ENCODE data around the gene NTM.
A peak's percentile ranks its signal among the peaks of the same experiment; 100 is the strongest.

Gene NTM

DNA sequence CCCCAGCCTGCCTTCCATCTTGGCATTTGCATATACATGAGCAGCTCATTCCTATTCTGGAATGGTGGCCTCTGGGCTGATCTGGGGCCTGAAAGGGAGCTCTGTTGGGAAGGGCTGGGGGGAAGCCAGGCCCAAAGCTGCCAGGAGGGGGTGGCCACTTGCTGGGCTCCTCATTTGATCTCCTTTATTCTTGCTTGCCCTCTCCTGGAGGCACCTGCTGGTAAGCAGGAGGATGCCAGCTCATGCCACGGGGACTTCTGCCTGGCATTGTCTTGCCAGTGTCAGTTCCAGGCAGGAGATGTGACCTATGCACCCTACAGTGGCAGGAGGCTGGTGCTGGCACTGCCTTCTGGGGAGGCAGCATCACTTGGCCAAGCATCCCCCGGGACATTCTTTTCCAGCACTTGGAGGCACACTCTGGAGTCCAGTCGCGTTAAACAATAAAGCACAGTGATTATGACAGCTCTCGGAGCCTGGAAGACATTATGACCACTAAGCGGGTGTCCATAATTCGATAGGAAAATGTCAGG, 128.3 kb downstream of the NTM start:
- TF ChIP-seq POLR2AphosphoS5 (IDR thresholded peaks at IDR 0.05; ENCODE audit: low read depth, low read length), result no peak
- no peak for TF ChIP-seq POU2F2 (IDR thresholded peaks at IDR 0.05; ENCODE audit: low read depth, low read length)
- no peak for TF ChIP-seq PAX5 (IDR thresholded peaks at IDR 0.05; ENCODE audit: insufficient read depth, low read length, severe bottlenecking)
- DNase-seq (ENCODE audit: insufficient read length, low spot score) (no peak), FAIRE-seq (no peak)

DNA sequence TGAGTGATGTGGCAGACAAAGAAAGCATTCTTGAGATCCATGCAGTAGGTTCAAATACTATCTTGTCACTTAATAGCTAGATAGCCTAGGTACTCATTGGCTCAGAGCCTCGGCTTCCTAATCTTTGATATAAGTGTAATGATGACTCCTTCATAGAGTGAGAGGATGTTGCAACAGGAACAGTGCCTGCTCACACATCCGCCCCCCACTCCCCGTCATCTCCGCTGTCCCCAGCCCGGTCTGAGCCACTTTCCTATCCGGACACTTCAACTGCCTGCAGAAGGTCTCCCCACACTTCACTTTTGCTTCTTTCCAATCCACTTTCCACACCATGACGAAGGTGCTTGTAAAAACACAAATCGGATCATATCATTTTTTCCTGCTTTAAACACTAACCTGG, 128.8 kb downstream of the NTM start:
- DNase-seq (ENCODE audit: insufficient read length, low spot score) (no peak), FAIRE-seq (no peak)
- TF ChIP-seq POLR2A (IDR thresholded peaks at IDR 0.05; ENCODE audit: low read depth, low read length) (no peak), TAF1 (IDR thresholded peaks at IDR 0.05; ENCODE audit: low read depth, low read length) (no peak), POLR2AphosphoS5 (IDR thresholded peaks at IDR 0.05; ENCODE audit: low read depth, low read length) (no peak), POU2F2 (IDR thresholded peaks at IDR 0.05; ENCODE audit: low read depth, low read length) (no peak), SPI1 (IDR thresholded peaks at IDR 0.05; ENCODE audit: low read depth, low read length) (no peak), PAX5 (IDR thresholded peaks at IDR 0.05; ENCODE audit: insufficient read depth, low read length, severe bottlenecking) (no peak)

DNA sequence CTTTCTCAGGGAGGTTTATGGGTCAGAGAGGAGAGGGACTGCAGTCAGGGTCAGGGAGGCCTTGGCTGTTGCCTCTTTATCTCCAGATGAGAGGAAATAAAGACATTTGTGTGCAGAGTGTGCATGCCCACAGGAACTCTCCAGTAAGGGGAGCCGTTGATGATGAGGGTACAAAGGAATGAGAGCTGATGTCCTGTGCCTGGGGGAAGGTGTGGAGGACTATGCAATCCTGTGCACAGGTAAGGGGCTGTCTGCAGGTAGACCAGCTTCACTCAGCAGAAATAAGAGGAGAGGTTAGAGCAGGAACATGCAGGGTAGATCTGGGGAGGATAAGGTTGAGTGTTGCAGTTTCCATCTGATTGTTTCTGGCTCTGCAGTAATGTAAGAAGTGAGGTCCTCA, 132.6 kb downstream of the NTM start:
- TF ChIP-seq POLR2A (IDR thresholded peaks at IDR 0.05; ENCODE audit: low read depth, low read length), result no peak
- no peak for TF ChIP-seq SPI1 (IDR thresholded peaks at IDR 0.05; ENCODE audit: low read depth, low read length)
- no peak for TF ChIP-seq POU2F2 (IDR thresholded peaks at IDR 0.05; ENCODE audit: low read depth, low read length)
- no peak for TF ChIP-seq POLR2AphosphoS5 (IDR thresholded peaks at IDR 0.05; ENCODE audit: low read depth, low read length)
- TF ChIP-seq PAX5 (IDR thresholded peaks at IDR 0.05; ENCODE audit: insufficient read depth, low read length, severe bottlenecking), result no peak
- no peak for TF ChIP-seq TAF1 (IDR thresholded peaks at IDR 0.05; ENCODE audit: low read depth, low read length)
- no peak for FAIRE-seq
- DNase-seq (ENCODE audit: insufficient read length, low spot score), result no peak

DNA sequence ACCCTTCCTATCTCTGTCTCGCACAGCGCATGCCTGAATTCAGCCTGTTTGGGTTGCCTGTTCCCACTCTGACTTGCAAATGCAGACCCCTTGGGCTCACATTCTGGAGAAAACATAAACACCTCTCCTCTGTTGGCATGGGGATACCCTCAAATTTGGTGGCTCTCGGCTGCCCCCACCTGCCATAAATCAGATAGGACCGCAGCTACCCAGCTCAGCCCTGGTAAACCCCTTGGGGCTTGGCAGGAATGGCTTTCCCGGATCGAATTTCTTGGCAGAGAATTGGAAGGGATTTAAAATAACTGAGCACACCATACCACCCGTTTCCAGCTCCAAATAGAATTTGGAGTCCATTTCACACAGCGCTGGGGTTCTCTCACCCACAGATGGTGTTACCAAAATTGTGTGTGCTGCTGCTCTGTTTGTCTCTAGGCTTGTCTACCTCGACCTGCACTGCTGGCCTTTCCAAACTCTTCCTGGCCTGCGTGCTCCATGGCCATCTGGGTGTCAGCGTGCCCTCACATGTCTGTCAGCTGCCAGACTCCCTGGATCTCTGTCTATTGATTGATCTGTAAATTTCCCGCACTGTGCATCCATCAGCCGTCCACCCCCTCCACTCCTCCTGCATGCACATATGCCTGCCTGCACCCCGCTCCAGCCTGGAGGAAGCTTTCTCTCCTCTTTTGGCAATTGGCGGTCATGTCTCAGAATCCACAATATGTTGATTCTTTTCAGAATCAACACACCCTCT, 134.0 kb downstream of the NTM start:
- no peak for TF ChIP-seq SPI1 (IDR thresholded peaks at IDR 0.05; ENCODE audit: low read depth, low read length)
- TF ChIP-seq TAF1 (IDR thresholded peaks at IDR 0.05; ENCODE audit: low read depth, low read length), result no peak
- TF ChIP-seq POLR2A (IDR thresholded peaks at IDR 0.05; ENCODE audit: low read depth, low read length), result no peak
- TF ChIP-seq POU2F2 (IDR thresholded peaks at IDR 0.05; ENCODE audit: low read depth, low read length), result no peak
- TF ChIP-seq POLR2AphosphoS5 (IDR thresholded peaks at IDR 0.05; ENCODE audit: low read depth, low read length), result no peak
- no peak for TF ChIP-seq PAX5 (IDR thresholded peaks at IDR 0.05; ENCODE audit: insufficient read depth, low read length, severe bottlenecking)
- FAIRE-seq (no peak), DNase-seq (ENCODE audit: insufficient read length, low spot score) (no peak)

DNA sequence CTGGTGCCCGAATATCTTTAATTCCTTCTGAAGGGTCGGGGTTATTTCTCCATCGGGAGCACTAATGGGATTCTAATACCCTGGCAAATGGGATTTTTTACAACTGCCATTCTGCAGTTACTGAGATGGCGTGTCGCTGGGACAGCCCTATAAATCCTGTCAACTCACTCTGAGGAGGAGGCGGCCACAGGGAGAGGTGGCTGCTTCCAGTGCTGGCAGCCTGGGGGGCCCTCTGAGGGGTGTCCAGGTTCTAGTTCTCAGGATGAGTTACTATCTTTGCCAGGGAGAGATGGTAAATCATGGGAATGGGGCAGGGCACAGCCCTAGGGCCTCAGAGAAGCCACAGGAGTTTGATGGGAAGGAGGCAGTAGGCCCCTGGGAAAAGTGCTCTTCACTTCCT, 135.9 kb downstream of the NTM start:
- DNase-seq (ENCODE audit: insufficient read length, low spot score) (no peak), FAIRE-seq (no peak)
- no peak for TF ChIP-seq PAX5 (IDR thresholded peaks at IDR 0.05; ENCODE audit: insufficient read depth, low read length, severe bottlenecking)
- TF ChIP-seq POLR2AphosphoS5 (IDR thresholded peaks at IDR 0.05; ENCODE audit: low read depth, low read length), result no peak
- no peak for TF ChIP-seq POU2F2 (IDR thresholded peaks at IDR 0.05; ENCODE audit: low read depth, low read length)
- TF ChIP-seq POLR2A (IDR thresholded peaks at IDR 0.05; ENCODE audit: low read depth, low read length), result no peak
- TF ChIP-seq SPI1 (IDR thresholded peaks at IDR 0.05; ENCODE audit: low read depth, low read length), result no peak
- no peak for TF ChIP-seq TAF1 (IDR thresholded peaks at IDR 0.05; ENCODE audit: low read depth, low read length)

DNA sequence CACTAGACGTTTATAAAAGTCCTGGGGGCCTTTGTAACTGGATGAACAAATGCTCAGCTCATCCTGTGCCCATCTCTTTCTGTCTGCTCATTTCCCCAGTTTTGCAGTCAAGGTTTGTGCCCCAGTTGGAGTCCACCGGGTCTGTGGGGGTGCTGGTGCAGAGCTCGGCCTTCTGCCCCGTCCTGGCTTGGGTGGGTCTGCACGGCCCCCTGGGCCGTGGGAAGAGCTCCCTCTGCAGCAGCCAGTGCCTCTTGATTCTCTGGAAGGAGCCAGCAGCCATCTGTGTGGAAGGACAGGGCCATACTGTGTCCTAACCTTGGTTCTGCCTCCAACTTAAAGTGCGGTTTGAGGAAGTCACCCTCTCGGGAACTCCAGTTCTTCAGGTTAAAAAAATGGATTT, 140.2 kb downstream of the NTM start:
- FAIRE-seq (no peak), DNase-seq (ENCODE audit: insufficient read length, low spot score) (no peak)
- TF ChIP-seq PAX5 (IDR thresholded peaks at IDR 0.05; ENCODE audit: insufficient read depth, low read length, severe bottlenecking) (no peak), POU2F2 (IDR thresholded peaks at IDR 0.05; ENCODE audit: low read depth, low read length) (no peak), TAF1 (IDR thresholded peaks at IDR 0.05; ENCODE audit: low read depth, low read length) (no peak), POLR2AphosphoS5 (IDR thresholded peaks at IDR 0.05; ENCODE audit: low read depth, low read length) (no peak), SPI1 (IDR thresholded peaks at IDR 0.05; ENCODE audit: low read depth, low read length) (no peak), POLR2A (IDR thresholded peaks at IDR 0.05; ENCODE audit: low read depth, low read length) (no peak)

DNA sequence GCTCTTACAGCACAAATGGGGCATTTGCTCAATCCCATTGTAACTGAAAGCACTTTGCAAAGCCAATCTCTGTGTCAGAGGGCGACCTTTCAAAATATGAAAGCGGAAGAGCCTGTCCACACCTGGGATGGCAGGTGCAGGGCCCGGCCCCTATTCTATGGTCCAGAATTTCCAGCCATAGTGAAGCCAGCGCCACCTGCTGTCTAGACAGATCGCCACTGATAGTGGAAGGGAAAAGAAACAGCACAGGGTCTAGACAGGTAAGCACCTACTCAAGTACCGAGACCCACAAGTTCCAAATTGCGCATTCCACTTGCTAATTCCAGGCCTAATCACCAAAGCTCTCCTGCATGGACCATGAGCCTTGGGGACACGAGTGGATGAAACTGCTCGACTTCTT, 141.4 kb downstream of the NTM start:
- peak; percentile 44 for DNase-seq (ENCODE audit: insufficient read length, low spot score)
- FAIRE-seq, result peak; percentile 41
- no peak for TF ChIP-seq POLR2A (IDR thresholded peaks at IDR 0.05; ENCODE audit: low read depth, low read length)
- TF ChIP-seq POLR2AphosphoS5 (IDR thresholded peaks at IDR 0.05; ENCODE audit: low read depth, low read length), result no peak
- no peak for TF ChIP-seq POU2F2 (IDR thresholded peaks at IDR 0.05; ENCODE audit: low read depth, low read length)
- no peak for TF ChIP-seq TAF1 (IDR thresholded peaks at IDR 0.05; ENCODE audit: low read depth, low read length)
- TF ChIP-seq PAX5 (IDR thresholded peaks at IDR 0.05; ENCODE audit: insufficient read depth, low read length, severe bottlenecking), result no peak
- TF ChIP-seq SPI1 (IDR thresholded peaks at IDR 0.05; ENCODE audit: low read depth, low read length), result no peak

DNA sequence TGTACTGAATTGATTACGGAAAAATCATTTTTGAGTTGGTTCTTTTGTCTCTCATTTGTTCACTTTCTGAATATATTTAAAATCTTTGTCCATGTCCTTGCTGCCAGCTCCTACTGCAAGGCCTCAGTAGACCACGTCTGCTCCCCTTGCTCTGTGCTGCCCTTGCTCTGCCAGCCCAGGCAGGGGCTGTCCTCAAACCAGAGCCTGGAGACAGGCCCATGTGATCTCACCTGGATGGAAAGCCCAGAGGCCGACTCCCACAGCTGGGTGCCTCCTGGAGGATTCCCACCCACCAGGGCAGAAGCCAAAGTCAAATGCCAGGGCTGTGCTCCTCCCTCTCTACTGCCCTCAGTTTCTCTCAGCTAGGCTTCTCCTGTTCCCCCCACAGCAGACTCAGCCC, 141.8 kb downstream of the NTM start:
- FAIRE-seq (no peak), DNase-seq (ENCODE audit: insufficient read length, low spot score) (no peak)
- TF ChIP-seq POLR2AphosphoS5 (IDR thresholded peaks at IDR 0.05; ENCODE audit: low read depth, low read length) (no peak), TAF1 (IDR thresholded peaks at IDR 0.05; ENCODE audit: low read depth, low read length) (no peak)

DNA sequence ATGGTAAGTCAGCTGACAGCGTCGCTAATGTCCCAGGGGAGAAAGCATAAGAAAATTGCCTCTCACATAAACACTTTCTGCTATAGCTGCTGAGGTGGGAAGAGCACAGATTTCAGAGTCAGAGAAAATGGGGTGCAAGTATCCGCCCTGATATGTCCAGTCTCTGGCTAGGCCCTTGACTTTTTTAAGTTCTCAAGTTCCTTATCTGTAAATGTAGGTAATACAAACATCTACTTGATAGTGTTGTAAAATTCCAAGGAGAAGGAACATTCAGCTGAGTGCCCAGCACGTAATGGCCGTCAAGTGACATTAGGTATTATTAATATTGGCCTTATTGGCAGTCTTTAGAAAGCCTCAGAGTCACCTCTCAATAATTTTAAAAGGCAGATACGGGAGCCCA, 143.6 kb downstream of the NTM start:
- FAIRE-seq, result no peak
- TF ChIP-seq TAF1 (IDR thresholded peaks at IDR 0.05; ENCODE audit: low read depth, low read length) (no peak), PAX5 (IDR thresholded peaks at IDR 0.05; ENCODE audit: insufficient read depth, low read length, severe bottlenecking) (no peak), POU2F2 (IDR thresholded peaks at IDR 0.05; ENCODE audit: low read depth, low read length) (no peak), POLR2AphosphoS5 (IDR thresholded peaks at IDR 0.05; ENCODE audit: low read depth, low read length) (no peak), SPI1 (IDR thresholded peaks at IDR 0.05; ENCODE audit: low read depth, low read length) (no peak), POLR2A (IDR thresholded peaks at IDR 0.05; ENCODE audit: low read depth, low read length) (no peak)
- no peak for DNase-seq (ENCODE audit: insufficient read length, low spot score)

DNA sequence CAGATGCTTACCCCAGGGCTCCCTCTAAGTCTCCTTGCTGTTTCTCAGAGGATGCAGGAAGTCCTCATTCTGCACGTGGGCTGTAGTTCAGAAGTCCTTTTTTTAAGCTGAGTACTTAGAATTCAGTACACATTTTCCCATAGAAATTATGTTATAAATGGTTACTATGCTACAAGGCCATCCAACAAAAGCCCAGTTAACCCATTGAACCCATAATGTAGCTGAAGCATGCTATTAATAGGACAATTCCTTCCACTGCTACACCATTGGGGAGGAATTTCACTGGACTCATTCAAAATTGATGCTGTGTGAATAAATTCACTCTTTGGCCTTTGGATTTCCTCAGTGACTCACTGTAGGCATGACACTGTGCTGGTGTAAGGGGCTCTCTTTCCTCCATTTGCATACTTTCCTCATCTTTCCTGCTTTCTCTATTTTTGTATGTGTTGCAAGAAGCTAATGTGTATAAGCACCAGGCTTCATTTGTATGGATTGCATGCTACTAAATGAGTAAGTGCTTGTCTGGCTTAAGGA, 148.0 kb downstream of the NTM start:
- no peak for FAIRE-seq
- TF ChIP-seq POLR2A (IDR thresholded peaks at IDR 0.05; ENCODE audit: low read depth, low read length), result no peak
- no peak for TF ChIP-seq PAX5 (IDR thresholded peaks at IDR 0.05; ENCODE audit: insufficient read depth, low read length, severe bottlenecking)
- no peak for TF ChIP-seq POU2F2 (IDR thresholded peaks at IDR 0.05; ENCODE audit: low read depth, low read length)
- no peak for TF ChIP-seq TAF1 (IDR thresholded peaks at IDR 0.05; ENCODE audit: low read depth, low read length)
- no peak for DNase-seq (ENCODE audit: insufficient read length, low spot score)

All from GM12891 (cell line).